HG03558 (cell line): Measurements from ENCODE around the gene NXPH4.

Source experiments
- ATAC-seq: cut with Tn5 transposase; IDR thresholded peaks from one replicate; pipeline ENCODE4 v1.9.1; 2021; ENCODE audit warnings: moderate number of reproducible peaks; ENCODE audit not compliant: unreplicated experiment; ENCODE audit errors: extremely low read depth

NXPH4 gene

DNA sequence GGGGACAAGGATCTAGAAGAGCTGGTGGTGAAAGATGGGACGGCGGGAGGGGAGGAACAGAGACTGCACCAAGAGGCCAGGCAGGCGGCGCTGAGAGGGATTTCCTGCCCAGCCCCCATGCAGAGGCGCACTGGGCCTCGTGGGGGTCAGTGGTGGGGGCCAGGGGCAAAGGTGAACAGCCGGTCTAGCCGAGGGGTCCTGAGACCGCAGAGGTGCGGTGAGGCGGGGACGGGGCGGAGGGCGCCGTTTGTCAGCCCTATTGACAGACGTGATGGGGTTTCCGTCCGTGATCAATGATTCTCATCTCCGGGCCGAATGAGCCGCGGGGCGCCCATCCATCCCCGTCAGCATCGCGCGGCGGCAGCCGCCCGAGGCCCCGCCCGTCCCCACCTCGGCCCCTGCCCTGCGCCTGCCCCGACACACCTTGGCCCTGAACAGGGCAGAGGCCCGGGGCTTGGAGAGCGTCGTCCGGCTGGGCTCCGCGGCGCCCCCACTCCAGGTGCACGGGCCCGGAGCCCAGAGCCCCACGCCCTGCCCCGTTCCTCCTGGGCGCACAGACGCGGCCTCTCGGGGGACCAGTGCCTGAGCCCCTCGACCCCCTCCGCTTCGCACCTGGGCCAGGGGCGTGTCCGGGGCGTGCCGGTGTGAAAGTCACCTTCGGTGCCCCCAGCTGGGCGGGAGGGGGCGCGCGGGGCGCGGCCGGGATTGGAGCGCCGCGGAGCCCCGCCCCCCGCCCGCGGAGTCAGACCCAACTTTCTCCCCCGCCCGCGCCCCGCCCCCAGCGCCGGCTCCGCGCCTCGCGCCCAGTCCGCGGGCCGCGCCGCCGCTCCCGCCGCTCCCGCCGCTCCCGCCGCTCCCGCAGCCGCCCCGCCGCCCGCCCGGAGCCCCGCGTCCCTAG is at the start of gene NXPH4:
NXPH4 (plus strand) TSS at position 781 of the 898 bp plus-strand sequence. CDS start 176 bp downstream, outside the sequence.
- ATAC-seq = no peak

DNA sequence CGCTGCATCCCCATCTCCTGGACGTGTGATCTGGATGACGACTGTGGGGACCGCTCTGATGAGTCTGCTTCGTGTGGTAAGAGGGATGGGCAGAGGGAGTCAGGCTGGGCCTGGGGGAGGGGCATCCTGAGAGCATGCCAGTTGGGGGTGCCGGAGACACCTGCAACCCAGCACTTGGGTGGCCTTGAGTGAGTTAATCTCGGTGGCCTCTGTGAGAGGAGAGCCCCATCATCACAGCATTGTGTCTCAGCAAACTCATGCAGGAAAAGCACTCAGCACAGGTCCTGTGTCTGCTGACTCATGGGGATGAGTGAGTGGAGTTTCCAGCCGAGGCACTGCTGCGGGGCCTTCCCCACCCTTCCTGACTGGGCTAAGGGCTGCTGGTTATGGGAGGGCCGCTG is 49.6 kb upstream of the NXPH4 start:
- ATAC-seq = no peak

DNA sequence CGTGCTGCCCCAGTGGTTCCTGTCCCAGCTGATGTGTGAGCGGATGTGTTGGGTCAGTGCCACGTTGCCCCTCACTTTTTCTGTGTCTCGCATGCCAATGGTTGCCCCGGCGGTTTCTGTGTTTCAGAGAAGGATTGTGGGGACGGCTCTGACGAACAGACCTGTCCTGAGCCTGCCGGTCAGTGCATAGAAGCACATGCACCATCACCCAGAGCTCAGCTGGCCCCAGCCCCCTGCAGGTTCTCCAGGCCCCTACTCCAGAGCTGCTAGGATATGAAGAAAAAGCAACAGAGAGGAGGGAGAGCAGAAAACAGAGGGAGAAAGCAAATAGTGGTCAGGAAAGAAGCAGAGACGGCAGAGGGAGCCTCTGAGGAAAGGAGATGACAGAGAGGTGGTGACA is 48.5 kb upstream of the NXPH4 start:
- no peak for ATAC-seq

DNA sequence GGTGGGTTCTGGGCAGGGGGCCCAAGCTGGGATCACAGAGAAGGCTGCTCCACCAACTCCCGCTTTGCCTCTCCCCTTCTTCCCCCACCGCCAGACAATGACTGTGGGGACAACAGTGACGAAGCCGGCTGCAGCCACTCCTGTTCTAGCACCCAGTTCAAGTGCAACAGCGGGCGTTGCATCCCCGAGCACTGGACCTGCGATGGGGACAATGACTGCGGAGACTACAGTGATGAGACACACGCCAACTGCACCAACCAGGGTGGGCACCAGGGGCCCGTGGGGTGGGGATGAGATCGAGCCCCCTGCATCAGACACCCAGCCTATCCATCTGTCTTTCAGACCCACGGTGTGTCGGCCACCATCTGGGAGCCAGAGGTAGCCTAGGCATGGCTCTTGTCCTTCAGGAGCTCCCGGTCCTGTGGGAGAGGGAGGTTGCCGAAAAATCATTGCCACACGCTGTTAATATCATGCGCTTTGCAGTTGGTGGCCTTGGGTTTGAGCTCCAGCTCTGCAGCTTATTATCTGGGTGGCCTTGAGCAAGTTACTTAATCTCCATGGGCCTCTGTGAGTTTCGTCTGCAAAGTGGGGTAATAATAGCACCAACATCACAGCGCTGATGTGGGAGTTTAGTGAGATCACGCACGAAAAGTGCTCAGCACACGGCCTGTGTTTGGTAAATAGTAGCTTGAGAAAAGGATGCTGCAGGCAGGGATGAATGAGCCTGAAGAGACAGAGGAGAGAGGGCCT is 47.4 kb upstream of the NXPH4 start:
- no peak for ATAC-seq

DNA sequence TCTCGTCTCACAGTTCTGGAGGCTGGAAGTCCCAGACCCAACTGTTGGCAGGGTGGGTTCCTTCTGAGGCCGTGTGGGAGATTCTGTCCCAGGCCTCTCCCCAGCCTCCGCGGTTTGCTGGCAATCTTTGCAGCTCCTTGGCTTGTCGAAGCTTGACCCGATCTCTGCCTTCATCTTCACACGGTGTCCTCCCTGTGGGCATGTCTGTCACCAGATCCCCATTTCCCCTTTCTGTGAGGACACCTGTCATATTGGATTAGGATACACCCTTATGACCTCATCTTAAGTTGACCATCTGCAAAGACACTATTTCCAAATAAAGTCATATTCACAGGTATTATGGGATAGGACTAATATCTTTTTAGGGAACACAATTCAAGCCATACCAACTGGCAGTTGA is 46.6 kb upstream of the NXPH4 start:
- ATAC-seq = no peak

DNA sequence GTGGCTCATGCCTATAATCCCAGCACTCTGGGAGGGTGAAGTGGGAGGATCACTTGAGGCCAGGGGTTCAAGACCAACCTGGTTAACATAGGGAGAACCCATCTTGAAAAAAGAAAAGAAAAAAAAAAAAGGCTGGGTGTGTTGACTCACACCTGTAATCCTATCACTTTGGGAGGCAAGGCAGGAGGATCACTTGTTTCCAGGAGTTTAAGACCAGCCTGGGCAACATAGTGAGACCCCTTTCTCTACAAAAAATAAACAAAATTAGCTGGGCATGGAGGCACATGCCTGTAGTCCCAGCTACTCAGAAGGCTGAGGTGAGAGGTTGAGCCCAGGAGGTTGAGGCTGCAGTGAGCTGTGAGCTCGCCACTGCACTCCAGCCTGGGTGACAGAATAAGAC is 46.2 kb upstream of the NXPH4 start:
- no peak for ATAC-seq

DNA sequence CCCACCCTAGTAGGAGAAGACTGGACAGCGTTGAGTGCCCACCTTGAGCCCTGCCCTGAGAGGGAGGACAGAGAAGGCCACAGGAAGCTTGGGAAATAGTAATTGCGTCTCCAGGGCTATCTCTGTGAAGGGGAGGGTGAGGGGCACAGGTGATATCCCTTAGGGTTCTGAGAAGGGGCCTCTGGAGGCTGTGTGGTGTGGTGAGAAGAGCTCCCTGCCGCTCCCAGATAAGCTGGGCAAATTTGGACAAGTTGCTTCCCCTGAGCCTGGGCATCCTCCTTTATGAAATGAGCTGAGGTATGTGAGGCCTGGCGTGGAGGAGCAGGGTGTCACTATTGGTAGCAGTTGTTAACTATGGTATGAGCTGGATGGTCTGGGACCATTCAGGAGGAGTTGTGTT is 45.7 kb upstream of the NXPH4 start:
- ATAC-seq = no peak

DNA sequence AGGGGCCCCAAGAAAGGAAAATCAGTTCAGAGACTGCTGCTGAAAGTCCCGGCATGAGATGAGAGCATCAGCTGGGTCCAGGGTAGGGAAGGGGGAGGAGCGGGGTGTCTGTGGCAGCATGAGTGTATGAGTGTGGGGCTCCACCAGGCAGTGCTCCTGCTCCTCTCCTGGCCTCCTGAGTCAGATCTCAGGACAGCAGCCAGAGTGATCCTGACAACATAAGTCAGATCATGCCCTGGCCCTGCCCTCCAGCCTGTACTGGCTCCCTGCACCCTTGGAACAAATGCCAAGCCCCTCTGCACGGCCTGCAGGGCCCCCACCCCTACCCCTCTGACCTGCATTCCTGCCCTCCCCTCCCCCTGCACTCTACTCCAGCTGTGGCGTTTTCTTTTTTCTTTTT is 44.9 kb upstream of the NXPH4 start:
- ATAC-seq = no peak

DNA sequence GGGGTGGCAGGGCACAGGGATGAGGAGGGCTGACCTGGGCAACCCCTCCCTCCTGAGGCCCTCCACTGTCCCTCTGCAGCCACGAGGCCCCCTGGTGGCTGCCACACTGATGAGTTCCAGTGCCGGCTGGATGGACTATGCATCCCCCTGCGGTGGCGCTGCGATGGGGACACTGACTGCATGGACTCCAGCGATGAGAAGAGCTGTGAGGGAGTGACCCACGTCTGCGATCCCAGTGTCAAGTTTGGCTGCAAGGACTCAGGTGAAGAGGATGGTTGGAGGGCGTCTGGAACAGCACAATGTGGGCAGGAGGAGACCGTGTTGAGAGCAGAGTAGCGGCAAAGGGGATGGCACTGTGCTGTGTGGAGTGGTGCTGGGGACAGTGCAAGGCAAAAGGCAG is 43.5 kb upstream of the NXPH4 start:
- no peak for ATAC-seq

DNA sequence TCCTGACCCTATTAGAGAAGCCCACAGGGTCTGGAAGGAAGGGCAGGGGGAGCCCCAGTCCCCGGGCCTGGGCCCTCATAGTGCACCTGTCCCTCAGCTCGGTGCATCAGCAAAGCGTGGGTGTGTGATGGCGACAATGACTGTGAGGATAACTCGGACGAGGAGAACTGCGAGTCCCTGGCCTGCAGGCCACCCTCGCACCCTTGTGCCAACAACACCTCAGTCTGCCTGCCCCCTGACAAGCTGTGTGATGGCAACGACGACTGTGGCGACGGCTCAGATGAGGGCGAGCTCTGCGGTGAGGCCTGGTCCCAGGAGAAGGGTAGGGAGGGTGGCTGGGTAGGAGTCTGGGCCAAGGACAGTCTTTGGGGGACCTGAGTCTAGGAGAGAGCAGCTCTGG is 42.9 kb upstream of the NXPH4 start:
- no peak for ATAC-seq

DNA sequence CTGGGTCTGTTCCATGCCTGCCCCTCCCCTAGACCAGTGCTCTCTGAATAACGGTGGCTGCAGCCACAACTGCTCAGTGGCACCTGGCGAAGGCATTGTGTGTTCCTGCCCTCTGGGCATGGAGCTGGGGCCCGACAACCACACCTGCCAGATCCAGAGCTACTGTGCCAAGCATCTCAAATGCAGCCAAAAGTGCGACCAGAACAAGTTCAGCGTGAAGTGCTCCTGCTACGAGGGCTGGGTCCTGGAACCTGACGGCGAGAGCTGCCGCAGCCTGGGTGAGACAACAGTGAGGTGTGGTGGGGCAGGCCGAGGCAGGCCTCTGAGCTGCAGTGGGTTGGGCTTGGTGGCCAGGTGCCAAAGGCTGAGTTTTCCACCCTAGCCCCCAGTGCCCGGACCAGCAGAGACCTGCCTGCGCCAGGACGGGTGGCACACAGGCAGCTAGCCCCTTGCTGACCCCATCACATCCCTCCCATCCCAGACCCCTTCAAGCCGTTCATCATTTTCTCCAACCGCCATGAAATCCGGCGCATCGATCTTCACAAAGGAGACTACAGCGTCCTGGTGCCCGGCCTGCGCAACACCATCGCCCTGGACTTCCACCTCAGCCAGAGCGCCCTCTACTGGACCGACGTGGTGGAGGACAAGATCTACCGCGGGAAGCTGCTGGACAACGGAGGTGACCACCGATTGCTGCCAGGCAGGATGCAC is 41.0 kb upstream of the NXPH4 start:
- ATAC-seq = no peak

DNA sequence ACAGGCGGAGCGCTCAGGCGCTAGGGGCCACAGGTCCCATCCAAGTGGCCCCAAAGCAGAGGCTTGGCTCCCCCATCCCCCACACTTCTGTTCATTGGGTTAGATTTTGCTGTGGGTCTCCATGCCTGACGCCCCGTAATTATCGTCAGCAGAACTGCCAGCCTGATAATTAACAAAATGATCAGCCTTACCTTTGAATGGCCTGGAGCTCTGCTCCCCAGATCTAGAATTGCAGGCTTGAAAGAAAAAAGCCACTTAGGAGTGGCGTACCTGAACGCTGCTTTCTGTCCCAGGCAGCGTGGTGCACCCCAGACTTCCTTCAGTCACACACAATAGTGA is 40.5 kb upstream of the NXPH4 start:
- no peak for ATAC-seq

DNA sequence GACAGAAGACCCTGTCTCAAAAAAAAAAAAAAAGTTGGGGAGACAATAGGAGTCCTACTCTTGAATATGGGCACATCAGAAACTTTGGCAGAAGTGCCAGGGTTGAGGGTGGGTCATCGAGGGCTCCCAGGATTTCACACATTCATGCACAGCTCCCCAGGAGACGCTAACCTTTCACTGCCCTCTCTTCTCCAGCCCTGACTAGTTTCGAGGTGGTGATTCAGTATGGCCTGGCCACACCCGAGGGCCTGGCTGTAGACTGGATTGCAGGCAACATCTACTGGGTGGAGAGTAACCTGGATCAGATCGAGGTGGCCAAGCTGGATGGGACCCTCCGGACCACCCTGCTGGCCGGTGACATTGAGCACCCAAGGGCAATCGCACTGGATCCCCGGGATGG is 39.7 kb upstream of the NXPH4 start:
- ATAC-seq = no peak

DNA sequence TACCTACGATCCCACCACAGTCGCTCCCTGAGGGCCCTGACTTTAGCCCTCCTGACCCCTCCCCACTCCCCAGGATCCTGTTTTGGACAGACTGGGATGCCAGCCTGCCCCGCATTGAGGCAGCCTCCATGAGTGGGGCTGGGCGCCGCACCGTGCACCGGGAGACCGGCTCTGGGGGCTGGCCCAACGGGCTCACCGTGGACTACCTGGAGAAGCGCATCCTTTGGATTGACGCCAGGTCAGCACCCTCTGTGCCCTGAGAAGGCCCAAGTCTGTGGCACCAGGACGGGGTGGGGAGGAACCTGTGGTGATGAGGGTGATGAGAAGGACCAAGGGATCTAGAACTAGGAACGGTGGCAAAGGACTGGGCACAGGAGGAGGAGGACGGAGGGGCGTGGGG is 39.2 kb upstream of the NXPH4 start:
- no peak for ATAC-seq

DNA sequence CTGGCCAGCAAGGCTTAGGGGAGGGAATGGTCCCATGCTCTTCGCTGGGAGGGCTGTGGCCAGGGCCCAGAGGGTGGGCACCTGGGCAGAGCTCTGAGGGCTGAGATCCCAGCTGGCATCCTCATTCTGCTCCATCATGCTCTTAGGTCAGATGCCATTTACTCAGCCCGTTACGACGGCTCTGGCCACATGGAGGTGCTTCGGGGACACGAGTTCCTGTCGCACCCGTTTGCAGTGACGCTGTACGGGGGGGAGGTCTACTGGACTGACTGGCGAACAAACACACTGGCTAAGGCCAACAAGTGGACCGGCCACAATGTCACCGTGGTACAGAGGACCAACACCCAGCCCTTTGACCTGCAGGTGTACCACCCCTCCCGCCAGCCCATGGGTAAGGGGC is 38.4 kb upstream of the NXPH4 start:
- ATAC-seq = no peak

DNA sequence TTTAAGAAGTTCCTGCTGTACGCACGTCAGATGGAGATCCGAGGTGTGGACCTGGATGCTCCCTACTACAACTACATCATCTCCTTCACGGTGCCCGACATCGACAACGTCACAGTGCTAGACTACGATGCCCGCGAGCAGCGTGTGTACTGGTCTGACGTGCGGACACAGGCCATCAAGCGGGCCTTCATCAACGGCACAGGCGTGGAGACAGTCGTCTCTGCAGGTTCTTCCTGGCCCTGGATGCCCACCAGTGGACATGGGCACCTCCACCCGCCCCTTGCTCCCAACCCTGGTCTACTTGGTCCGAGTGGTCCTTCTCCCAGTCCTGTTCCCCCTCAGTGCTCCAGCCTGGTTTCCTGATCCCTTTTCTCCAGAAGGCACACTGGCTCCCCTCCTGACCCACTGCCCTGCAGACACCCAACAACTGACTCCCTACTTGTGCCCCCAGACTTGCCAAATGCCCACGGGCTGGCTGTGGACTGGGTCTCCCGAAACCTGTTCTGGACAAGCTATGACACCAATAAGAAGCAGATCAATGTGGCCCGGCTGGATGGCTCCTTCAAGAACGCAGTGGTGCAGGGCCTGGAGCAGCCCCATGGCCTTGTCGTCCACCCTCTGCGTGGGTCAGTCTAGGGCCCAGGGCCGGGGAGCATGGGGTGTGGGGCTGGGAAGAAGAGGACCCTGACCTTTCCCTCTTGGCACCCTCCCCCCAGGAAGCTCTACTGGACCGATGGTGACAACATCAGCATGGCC is 37.1 kb upstream of the NXPH4 start:
- ATAC-seq = no peak

DNA sequence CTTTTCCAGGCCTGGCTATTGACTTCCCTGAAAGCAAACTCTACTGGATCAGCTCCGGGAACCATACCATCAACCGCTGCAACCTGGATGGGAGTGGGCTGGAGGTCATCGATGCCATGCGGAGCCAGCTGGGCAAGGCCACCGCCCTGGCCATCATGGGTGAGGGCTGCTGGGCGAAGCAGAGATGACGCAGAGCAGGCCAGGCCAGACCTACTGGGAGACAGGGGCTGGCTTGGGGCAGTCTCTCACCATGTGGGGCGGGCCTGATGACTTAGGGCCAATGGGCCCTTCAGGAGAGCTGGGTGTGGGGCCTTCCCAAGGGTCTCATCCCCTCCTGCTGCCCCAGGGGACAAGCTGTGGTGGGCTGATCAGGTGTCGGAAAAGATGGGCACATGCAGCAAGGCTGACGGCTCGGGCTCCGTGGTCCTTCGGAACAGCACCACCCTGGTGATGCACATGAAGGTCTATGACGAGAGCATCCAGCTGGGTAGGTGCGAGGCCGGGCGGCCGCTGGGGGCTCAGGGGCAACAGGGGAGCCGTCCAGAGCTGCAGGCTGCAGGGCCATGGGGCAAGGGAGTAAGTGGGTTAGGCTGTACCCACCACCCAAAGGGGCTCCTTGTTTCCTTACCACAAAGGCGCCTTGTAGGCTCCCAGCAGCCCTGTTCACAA is 36.1 kb upstream of the NXPH4 start:
- ATAC-seq = no peak

DNA sequence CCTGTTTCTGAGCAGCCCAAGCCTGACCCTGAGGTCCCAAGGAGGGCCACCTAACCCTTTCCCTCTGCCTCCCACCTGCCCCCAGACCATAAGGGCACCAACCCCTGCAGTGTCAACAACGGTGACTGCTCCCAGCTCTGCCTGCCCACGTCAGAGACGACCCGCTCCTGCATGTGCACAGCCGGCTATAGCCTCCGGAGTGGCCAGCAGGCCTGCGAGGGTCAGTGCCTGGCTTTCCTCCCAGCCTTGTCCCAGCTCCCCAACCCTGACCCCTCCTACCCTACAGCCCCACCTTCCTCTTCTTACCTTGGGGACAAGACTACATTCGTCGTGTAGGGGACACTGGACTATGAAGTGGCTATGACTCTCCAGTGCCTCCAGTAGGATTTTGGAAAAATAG is 35.5 kb upstream of the NXPH4 start:
- no peak for ATAC-seq

DNA sequence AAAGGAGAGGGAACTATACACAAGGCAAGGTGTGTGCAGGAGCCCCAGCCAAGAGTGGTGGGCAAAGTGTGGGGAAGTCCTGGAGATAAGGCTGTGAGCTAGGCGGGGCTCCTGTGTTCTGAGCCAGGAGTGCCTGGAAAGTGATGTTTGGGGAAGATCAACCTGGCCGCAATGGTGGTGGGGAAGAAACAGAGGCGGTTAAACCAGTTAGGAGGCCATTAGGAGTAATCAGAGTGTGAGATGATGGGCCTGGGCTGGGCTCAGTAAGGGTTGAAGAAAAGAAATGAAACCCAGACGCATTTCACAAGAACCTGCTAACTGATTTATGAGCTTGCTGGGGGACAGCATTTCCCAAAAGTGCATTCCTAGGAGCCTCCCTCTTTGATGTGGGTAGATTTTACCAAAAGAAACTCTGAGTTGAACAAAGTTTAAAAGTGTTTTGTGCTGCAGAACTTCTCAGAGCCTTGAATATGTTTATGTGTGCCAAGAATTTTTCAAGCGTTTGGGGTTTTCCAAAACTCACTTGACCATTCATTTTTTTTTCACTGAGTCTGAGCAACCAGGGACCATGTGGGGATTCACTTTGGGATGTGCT is 34.9 kb upstream of the NXPH4 start:
- no peak for ATAC-seq
